HuH-7 (cell line): ENCODE results near the gene CFAP61.

Source experiments
- DNase-seq: peaks from one replicate; pipeline ENCODE4 v3.0.0; 2011; ENCODE audit warnings: low spot score

The CFAP61 gene

DNA sequence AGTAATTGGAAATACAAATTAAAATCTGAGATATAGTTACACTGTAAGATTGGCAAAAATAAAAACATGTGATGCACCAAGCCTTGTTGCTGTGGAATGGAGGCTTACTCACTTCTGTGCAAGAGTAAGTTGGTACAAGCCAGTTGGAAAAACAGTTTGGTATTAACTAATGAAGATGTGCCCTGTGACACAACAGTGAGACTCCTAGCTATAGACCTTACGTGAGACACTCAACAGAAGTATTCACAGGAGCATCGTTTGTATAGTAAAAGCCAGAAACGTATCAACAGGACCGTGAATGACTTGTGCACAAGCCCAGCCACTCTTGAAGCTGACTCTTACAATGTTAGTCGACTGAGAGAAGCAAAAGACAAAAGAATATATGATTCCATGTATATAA, 20.5 kb upstream of the CFAP61 start:
- no peak for DNase-seq

DNA sequence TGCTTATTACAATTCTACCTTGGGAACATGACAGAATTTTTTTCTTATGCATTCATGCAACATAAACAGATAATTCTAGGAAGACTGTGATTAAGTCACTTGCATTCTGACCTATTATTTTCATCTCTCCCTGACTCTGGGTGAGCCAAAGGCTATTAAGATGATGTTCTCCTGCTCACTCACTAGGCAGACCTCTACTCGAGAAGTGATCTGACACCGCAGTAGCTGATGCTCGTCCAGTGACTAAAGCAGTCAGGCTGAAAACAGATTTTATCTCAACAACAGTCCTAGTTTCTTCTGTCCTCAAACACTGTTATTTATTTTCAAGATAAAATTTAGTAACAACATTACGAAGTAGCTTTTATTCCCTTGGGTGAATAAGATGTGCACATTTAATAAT, 17.8 kb upstream of the CFAP61 start:
- DNase-seq = no peak

DNA sequence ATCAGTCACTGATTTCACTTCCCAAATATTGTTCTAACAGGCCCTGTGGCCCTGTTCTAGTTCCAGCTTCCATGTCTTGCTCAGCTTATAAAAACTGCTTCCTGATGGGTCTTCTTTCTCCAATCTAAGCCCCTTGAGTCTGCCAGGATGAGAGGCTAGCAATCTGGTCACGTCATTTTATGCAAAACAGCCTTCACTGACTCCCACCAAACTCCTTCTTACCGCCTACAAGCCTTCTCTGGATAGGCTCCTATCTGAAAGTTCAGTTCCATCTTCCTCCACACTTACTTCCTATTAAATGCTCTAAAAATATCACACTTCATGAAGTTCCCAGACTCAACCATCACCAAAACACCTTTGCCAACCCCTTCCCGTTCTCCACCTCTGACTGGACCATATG, 15.6 kb upstream of the CFAP61 start:
- DNase-seq = no peak

DNA sequence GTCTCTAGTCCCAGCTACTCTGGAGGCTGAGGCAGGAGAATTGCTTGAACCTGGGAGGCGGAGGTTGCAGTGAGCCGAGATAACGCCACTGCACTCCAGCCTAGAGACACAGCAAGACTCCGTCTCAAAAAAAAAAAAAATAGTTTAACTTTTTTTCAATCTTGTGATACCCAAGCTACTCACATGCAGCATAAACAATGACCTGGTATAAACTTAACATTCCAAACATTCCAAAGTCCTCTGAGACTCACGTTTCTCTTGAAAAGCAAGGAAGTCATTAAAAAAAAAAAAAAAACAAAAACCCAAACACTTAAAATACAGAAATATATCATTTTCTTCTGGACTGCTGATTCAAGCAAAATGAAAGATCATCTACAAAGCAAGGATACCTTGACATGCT, 14.4 kb upstream of the CFAP61 start:
- DNase-seq = no peak

DNA sequence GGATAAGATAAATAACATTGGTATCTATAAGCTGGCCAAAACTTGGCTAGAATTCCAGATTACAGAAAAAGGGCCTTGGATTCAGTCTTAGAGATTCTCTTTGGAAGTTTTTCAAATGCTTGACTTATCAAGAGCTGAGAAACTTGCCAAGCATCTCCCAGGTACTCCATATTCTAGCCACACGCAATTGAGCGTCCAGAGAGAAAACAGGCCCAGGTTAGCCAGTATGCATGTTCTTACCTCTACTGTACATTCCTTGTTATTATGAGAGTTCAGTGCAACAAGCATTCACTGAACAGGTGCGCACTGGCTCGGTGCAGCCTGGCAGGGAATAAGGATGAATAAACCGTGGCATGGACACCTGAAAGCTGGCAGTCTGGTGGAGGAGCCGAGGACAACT, 13.7 kb upstream of the CFAP61 start:
- no peak for DNase-seq

DNA sequence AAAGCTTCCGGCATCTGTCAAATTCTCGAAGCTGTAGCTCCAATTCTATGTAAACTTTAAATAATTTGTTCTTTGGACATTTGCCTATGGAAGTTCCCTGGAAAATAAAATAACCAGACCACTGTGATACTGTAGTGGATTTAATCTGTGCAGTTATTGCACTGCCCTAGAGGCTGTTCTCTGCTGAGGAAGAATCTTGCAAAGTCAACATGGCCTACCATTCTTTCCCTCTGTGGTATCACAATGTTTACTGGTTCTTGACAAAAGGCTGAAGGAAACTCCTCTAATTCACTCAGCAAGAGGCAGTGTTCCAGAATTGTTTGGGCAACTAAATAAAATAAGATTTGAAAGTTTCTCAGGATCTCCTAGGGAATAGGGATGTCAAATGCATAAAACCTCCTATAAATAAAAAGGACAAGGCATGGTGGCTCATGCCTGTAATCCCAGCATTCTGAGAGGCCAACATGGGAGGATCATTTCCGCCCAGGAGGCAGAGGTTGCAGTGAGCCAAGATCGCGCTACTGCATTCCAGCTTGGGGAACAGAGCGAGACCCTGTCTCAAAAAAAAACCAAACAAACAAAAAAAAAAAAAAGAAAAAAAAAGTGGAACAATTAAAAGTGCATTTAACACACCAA, 12.5 kb upstream of the CFAP61 start:
- no peak for DNase-seq

DNA sequence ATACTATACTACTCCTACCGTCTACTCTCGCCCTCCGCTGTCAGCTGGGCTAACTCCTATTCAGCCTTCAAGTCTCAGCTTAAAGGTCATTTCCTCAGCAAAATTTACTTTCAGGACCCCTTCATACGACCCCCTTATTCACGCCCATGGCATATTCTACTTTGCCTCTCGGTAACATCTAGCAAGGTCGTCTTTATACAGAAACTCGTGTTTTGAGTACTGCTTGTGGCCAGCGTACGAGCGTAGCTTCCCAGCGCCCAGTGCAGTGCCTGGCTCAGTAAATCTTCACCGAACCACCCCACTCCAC, 612 bp upstream of the CFAP61 start:
- no peak for DNase-seq

DNA sequence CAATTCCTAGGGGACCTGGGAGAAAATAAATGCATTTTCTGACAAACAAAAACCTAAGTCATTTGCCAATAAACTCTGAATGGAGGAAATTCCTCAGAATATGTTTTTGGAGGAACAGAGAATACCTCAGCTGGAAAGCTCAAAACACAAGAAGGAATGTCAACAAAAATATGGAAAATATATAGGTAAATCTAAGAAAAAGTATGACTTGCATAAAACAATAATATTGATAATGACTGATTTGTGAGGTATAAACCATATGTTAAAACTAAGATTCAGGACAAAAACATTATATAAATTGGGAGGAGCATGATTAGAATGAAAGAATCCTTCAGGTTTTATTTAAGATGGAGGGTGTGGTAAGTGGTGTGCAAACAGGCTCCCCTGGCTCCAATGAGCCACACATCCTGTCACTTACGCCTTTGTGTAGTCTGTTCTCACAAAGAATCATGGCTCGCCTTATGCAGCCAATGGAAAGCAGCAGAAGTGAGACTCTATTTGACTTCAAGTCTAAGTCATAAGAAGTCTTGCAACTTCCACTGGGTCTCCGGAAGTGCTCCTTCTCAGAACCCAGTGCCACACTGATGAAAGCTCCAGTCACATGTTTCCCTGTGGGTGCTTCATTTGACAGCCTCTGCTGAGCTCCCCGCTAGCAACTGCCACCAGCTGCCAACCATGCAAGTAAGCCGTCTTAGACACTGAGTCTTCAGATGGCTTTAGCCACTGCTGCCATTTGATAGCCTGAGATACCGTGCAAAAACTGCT, 8.1 kb downstream of the CFAP61 start:
- no peak for DNase-seq

DNA sequence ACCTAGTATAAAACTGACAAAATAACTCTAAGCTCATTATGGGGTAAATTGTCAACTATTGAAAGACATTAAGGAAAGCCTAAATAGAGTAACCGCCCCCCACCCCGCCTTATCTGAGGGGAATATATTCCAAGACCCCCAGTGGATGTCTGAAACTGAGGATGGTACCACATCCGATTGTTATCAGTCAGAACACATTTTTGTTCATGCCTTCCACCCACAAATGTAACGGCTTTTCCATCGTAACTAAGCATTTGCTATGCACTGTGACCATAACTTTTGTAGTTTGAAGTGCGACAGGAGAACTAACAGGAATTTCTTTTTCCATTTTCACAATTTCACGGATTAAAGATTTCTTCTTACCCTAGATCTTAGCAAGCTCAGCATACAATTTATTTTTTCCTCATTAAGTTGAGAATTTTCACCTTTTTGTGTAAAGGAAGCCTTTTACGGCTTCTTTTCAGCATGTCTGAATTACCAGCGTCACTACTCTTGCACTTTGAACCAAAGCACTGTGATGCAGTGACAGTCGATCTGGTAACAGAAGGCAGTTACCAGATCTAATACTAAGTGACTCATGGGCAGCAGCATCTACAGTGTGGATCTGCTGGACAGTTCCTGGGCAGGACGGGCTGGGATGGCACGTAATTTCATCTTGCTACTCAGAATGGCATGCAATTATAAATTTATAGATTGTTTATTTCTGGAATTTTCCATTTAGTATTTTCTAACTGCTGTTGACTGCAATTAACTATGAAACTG, 11.8 kb downstream of the CFAP61 start:
- no peak for DNase-seq

DNA sequence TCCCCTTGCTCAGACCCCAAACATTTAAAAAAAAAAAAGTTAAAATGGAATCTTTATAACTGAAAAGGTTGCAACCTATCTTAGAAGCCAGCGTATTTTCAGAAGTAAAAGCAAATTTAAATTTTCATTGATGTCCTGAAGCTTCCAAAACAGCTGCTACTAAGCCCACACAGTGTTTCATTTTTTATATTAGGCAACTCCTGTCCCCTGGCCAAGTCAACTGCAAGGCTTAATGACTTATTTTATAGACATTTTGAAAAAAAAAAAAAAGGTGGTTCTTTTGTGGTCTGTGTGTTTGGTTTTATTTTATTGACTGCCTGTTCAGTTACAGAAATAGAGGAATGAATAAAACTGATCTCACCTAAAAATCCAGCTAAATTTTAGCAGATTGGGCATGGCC, 13.0 kb downstream of the CFAP61 start:
- DNase-seq = no peak

DNA sequence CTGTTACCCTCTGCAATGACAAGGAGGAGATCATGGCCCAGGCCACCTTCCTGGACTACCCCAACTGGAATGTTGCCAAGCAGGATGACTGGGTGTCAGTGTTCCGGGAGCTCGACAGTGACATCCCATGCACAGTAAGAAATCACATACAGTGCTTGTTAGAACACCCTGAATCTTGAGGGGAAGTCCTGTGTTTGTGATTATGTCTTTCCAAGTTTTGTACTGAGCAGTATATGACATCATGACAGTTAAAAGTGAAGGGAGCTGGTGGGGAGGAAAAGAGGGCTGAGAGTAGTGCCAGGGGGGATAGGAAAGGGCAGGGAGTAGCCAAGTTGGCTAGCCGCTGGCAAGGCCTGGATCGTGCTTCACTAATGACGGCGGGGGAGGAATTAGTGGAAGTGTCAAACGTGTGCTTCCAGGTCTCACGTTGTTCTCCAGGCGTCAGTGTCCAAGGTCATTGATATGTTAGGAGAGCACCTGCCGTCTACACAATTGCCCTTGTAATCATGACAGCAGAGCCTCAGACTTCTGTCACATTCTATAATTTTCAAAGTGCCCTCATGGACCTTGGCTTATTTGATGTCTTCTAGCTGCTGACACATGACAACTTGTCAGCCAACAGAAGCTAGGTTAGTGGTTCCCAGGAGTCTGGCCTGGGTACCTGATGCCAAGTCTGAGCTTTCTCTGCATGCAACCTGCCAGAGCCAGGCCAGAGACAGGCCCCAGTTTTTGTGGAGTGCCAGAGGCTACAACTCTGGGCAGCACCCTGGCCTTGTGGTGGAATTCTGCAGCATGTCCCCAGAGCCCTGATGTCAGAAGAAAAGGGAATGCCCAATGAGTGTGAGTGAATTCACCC, 18.8 kb downstream of the CFAP61 start:
- DNase-seq = no peak

DNA sequence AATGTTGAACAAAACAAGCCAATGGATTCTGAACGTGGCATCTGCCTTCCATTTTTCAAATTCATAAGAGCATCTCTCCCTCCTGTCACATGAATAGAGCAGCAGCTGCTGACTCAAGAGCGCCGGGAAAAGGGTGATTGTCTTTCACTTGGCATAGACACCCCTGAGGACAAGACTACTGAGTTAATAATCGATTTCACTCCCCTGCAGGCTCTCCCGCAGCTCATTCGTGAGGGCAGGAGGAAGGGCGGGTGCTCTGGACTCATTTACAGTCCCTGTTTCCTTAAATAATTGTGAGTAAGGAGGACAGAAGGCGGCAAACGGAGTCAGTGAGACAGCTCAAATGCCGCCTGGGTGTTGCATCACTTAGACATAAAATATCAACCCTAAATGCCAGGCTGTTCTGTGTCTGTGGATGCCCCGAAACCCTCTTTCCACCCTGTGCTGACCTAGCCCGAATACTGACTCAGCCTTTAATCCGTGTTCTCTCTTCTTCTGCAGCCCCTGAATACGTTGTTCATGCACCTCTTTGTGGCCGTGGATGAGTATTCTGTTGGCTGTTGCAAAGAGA, 21.6 kb downstream of the CFAP61 start:
- no peak for DNase-seq

DNA sequence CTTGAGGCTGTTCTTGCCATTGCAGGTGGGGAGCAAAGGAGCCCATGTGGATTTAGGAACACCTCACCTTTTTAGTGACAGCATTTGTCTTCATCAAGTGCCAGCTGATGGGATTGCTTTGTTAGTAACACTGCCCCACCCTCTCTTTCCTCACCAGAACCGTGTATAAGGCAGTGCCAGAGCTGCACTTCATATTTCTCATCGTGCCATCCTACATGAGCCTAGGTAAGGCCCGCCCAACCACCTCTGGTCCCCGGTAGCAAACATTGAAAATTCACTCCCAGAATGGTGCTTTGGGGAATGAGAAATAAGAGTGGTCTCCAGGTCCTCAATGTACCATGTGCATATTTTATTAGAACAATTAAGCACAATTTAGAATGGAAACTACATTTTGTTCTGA, 22.7 kb downstream of the CFAP61 start:
- DNase-seq = no peak

DNA sequence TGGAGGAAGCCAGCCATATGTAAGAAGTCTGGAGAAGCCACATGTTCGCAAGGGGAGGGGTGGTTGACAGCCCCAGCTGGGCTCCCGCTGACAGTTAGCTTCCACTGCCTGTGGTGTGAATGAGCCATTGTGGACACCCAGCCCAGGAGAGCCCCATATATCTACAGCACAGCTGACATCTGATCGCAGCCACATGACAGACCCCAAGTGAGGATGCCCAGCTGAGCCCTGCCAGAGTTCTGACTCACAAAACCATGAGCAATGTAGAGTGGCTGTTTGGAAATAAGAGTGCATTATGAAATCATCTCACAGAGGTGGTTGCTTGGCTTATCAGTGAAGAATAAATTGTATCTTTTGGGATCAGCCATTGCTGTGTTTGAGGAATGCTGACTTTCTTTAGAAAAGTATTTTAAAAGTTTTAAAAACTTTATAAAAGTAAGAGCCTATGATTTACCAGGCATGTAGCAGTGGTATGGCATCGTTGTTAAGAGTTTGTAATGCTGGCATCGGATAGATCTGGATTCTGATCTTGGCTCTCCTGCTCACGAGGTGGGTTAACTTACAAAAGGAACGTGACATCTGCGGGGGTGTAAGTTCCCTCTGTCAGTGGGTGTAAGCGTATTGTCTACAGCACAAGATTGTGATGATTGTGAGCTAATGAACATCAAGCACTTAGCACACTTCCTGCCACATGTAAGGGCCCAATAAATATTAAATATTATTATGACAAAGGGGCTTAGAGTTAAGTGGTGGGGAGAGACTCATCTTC, 24.1 kb downstream of the CFAP61 start:
- no peak for DNase-seq

DNA sequence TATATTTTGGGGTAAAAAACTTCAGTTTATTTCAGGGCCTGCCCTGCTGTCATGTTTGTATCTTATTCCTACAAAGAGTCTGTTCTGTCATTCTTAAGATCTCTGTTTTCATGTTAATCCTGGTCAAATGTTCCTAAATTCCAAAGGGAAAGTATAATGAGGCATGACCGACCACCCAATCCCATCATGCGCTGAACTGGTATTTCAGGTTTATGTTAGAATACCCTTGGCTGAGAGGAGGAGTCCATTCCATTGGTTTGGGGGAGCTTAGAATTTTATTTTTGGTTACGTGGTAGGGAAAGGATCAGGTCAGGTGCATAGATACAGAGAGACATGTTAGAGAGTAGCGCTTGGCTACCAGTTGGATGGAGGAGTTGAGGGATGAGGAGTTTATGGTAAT, 25.7 kb downstream of the CFAP61 start:
- no peak for DNase-seq

DNA sequence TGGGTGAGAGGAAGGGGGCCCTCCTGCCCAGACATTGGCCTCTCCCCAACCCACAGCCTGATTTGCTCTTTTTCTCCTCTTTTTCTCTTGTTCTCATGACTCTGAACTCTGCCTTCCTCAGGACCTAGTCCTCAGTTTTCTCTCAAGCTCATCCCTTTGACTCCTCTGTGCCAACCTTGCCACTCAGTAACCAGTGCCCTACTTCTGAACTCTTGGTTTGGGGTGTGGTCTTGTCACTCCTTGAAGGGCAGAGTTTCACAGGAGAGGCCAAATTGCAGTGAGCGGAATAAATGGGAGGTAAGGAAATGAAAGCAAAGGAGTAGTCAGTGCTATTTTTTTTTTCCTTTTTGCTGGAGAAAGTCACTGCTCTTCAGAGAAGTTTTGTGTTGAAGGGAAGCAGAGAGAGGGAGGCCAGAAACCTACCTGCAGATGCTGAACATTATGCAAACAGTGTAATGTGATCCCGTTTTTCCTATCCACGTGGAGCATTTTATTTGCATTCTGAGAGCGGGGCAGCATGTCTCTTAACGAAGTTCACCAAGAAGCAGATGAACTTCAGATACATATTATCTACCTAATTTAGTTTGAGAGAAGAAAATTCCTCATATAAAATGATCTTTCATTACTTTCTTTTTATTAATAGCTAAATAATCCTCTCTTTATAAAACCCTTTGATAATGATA, 26.9 kb downstream of the CFAP61 start:
- DNase-seq = peak; percentile 26

DNA sequence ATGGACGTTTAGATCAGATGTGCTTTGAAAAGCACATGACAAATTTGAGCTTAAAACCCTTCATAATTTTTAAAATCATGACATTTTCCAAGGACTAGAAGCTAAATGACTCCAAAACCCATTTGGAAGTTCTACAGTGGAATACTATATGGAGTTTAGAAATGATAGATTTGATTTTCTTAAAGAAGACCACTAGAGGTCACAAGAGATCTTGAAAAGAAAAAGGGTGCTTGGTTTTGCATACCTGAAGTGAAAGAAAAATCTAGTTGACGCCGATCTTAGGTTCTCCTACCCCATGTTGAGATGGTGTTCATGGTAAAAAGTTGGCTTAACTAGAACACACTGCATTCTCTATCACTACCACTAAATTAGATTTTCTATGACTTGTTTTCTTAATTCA, 31.5 kb downstream of the CFAP61 start:
- peak; percentile 37 for DNase-seq

DNA sequence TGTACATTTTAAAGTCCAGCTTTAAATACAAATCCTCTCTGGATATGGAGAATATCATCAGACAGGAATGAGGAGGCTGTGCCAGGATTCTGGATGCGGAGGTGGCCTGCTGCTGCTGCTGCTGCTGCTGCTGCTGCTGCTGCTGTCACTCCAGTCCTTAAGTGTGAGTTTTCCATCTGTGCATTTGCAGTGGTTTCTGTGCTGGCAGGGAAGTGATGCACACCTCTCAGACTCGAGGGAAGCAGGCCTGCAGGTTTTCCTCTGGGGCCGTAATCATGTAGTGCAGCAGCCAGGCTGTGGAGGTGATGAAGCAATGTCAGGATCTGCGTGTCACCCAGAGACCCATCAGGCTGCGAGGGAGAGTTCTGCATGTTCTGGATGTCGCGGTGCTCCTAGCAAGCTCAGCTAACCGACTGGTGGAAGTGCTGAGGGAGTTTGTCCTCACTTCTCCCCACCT, 32.0 kb downstream of the CFAP61 start:
- DNase-seq = no peak

DNA sequence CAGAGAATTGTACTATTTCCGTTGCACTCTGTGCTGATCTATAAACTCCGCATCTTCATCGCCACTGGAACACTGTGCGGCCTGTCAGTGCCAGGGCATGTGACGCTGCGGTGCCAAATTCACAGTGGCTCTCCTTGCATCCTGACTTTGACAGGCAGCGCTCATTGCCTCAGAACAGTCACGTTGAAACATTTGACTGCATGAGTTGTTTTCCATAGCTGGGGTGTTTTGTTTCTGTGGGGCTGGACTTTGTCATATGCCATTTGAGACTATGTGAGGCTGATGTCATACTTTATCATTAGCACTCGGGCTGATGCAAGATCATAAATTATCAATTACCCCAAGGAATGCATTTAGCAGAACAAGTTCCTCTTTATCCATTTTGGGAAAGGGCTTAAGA, 32.7 kb downstream of the CFAP61 start:
- no peak for DNase-seq

DNA sequence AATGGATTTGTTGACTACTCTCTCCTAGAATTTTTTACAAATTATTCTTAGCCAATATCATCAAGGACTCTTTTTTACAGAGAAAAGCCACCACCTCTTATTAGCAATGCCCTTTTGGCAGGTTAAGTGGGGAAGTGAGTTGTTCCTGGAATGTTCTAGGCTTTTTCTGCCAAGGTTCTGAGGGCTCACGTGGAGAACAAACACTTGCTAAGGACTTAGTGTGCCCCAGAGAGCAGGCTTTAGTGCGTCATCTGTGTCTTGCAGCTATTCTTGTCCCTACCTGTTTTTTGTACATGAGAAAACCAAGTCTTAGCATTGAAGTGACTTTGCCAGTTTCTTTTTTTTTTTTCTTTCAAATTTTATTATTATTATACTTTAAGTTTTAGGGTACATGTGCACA, 33.5 kb downstream of the CFAP61 start:
- no peak for DNase-seq

DNA sequence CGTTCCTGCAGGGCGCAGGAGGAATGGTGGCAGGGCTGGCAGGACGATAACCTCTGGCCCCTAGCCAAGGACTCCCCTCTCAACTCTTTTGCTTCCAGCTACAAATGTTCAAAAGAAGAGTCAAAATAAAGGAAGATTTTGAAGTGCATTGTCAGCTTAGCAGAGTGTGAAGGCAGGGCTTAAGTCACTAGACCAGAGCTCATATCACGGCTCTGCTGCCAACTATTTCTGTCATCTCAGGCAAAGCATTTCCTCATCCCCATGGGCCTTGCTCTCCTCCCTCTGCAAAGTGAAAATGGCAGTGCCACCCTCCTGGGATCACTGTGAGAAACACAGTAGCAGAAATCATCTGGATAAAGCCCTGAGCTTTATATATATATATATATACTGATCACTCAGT, 36.7 kb downstream of the CFAP61 start:
- DNase-seq = no peak
